HTR-8/SVneo (cell line): ENCODE data around the gene HTR2B.
A peak's percentile ranks its signal among the peaks of the same experiment; 100 is the strongest.
"Not testable (repeated sequence)": the region's sequence is repeated elsewhere in the genome, so short reads cannot be mapped to it uniquely, and the experiment has no call there.

Experiments
- DNase-seq: peaks from one replicate; pipeline ENCODE4 v3.0.0; 2011; ENCODE audit warnings: low spot score, mixed read lengths; ENCODE audit not compliant: insufficient read length
- FAIRE-seq: peaks from 2 replicates; lab custom pipeline; 2011; peaks lifted over from hg19 to GRCh38; lab: Jason Lieb, UNC

HTR2B gene

DNA sequence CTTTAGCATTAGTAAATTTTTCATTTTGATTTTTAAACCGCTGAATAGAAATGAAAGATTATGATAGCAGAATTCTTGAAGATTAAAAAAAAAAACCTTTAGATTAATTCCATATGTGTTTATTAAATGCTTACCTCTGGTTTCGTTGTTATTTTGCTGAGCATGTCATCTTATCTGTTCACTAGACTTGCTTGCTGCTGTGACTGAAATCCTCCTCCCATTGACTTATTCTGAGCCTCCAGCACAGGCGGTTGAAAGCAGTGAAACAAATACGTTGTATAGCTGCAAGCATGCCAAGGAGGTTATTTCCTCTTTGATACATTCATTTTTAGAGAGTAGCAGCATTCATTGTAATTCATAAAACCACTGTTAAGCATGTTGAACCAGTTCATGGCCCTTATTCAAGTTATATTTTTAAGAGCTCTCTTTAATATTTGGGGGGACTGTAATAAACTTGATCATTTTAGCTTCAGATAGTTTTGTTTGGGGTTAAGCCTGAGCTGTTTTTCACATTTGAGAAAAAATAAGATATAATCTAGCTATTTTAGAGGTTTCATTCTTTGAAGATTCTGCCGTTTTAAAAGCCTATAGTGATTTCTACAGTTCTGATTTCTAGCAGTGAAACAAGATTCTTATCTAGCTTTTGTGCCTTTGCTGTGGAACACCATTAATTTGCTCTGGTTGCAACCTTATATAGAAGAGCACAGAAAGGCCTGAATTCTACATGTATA, at the start of gene HTR2B:
HTR2B (minus strand) TSS at position 205 of the 731 bp plus-strand sequence. CDS start 1,278 bp downstream, outside the sequence.
- no peak for FAIRE-seq

DNA sequence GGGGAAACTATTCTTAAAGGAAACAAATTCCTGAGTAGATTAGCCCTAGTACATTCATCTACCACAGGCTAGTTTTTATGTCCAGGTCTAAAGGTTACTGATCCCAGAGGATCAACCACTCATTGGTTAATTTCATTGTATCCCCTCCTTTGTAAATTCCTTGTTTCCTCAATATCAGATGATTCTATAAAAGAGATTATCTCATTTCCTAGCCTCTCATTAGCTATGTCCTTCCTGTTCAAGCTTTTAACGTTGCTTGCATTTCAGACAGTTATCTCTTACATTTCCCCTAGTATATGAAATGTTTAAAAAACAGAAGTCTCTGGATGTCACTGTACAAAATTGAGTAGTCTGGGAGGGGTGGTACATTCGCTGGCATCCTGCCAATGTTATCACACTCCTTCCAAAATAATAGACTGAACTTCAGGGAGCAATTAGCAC, 49.4 kb upstream of the HTR2B start:
- FAIRE-seq, result no peak
- DNase-seq, result no peak

More for the DNA sequence above, at the start of gene HTR2B:
- no peak for DNase-seq

DNA sequence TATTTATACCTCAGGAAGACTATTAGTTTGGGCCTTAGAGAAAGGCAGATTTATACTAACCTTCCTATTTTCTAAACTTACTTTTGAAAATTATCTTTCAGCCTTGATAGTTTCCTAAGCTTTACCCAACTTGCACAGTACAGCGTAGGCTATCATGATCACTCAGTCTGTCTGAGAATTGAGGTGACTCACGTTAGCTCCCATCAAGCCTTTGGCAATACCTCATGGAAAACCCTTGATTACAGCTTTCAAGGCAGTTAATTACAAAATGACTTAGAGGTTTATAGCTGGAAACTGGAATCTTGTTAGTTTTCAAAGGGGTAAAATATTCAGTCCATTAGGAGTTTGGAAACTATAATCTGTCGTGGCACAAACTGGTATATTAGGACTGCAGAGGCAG, 47.2 kb upstream of the HTR2B start:
- FAIRE-seq, result no peak

DNA sequence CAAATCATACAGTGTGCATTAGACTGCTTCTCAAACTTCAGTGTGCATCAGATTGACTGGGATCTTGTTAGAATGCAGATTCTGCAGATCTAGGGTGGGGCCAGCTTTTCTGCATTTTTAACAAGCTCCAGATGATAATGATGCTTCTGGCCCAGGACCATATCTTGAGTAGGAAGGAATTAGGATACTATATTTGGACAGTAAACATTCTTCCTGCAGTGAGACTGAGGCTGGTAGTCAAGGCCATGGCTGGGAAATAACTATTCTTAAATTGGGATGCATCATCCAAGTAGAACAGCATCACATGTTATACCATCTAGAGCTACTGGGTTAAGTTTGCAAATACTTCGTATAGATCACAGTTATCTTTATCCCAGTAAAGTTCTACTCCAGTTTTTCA, 45.2 kb upstream of the HTR2B start:
- FAIRE-seq, result no peak

More for the DNA sequence above, 47.2 kb upstream of the HTR2B start:
- no peak for DNase-seq

DNA sequence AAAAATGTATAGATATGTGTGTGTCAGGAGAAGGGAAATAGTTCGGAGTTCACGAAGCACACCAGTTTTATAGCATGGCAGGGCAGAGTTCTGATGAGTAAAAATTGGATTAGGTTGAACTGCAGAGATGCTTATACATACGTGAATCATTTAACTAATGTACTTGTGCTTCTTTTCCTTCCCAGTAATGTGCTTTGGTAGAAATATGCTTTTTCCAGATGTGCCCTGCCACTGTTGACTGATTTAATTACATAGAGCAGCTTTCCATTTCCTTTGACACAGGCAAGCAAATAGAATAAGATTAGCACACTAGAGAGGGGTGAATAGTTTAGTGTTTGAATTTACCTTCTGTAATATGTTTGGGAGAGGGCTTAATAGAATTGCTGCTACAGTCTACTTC, 44.6 kb upstream of the HTR2B start:
- FAIRE-seq (no peak), DNase-seq (no peak)

More for the DNA sequence above, 45.2 kb upstream of the HTR2B start:
- no peak for DNase-seq

DNA sequence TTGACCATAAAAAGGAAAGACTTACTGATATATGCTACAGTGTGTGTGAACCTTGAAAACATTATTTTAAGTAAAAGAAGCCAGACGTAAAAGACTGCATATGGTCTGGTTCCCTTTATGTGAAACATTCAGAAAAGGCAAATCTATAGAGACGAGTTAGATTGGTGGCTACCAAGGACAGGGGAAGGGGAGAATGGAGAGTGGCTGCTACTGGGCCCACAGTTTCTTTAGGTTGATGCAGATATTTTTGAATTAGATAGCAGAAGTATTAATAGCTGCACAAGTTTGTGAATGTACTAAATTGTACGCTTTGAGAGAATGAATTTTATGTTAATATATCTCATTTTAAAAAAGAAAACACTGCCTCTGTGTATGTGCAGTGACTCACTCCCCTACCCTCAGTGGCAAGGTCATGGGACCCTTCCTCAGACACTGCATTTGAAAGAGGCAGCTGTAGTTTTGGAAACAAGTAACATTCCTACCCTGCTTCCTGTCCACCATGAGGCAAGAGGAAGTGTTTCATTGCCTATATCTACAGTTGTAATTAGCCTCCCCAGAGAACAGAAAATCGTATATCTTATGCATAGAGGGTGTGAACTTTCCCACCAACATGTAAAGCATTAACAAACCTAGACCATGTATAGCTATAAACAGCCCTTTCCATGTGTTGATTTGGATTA, 43.8 kb upstream of the HTR2B start:
- FAIRE-seq (no peak), DNase-seq (no peak)

DNA sequence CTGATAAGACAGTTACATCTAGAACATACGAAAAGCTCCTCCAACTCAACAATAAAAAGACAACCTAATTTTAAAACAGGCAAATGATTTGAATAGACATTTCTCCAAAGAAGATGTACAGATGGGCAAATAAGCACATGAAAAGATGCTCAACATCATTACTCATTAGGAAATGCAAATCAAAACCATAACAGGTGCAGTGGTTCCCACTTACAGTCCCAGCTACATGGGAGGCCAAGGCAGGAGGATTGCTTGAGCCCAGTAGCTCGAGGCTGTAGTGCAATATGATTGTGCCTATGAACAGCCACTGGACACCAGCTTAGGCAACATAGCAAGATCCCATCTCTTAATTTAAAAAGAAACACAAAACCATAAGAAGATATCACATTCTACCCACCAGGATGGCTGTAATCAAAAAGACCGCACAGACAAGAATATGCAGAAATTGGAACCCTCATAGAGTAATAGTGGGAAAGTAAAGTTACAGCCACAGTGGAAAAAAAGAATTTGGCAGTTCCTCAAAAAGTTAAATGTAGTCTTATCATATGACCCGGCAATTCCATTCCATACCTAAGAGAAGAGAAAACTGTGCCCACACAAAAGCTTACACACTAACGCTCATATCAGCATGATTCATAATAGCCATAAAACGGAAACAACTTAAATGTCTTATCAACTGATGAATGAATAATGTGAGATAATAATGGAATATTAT, 43.1 kb upstream of the HTR2B start:
- FAIRE-seq (no peak), DNase-seq (no peak)

DNA sequence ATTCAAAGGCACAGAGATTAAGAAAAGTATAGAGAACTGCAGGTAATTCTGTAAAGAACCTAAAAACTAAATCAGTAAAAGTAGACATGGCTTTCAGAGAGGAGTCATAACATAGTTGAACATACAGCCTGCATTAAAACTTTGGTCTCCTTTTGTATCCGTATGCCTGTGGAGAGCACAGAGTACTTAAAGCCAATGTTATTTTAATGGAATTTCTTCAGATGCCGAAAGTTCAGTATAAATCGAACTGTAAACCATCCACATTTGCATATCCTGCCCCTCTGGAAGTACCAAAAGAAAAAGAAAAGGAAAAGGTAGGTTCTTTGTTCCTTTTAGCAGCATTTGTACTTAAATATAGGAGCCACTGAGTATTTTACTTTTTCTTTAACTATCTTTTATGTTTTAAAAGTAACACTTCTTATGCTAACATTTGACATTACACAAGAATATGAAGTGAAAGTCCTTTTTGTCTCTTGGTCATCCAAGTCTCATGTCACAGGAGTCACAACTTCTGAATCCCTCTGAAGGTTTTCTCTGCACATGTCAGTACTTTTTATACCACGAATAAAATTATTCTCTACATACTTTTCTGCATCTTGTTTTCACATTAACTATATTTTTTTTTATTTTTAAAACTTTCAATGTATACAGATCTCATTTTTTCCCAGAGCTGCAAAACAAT, 38.7 kb upstream of the HTR2B start:
- FAIRE-seq, result no peak
- DNase-seq, result no peak

DNA sequence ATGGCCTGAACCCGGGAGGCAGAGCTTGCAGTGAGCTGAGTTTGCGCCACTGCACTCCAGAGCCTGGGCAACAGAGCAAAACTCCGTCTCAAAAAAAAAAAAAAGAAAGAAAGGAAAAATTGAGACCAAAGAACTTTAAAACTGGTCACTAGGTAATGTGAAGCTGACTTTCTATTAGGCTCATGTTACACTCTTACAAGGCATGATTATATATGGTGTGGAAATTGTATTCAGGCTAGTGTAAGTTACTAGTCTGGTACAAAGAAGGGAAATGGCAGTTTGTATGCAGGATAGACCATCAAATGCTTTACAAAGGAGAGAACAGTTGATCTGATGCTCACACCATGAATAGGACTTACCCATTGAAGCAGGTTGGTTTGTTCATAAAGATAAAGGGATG, 38.2 kb upstream of the HTR2B start:
- FAIRE-seq (no peak), DNase-seq (no peak)

DNA sequence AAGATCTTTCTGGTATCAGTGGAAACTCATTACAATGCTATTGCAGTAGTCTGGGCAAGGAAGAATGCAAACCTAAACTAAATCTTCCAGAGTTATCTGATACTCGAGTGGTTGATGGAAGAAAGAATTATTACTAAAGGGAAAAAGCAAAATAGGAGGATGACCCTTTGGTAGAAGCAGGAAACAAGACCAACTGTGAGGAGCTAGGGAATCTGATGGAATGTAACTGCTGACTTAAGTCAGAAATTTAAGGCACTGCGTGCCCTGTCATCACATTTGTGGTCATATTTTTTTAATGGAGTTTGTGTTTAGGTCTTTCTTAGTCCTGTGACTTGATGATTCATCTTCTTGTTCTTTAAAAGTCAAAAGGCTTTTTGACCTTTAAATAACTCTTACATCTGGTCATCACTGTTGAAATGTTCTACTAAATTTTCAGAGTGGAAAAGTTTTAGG, 37.1 kb upstream of the HTR2B start:
- FAIRE-seq (no peak), DNase-seq (peak; percentile 75)

DNA sequence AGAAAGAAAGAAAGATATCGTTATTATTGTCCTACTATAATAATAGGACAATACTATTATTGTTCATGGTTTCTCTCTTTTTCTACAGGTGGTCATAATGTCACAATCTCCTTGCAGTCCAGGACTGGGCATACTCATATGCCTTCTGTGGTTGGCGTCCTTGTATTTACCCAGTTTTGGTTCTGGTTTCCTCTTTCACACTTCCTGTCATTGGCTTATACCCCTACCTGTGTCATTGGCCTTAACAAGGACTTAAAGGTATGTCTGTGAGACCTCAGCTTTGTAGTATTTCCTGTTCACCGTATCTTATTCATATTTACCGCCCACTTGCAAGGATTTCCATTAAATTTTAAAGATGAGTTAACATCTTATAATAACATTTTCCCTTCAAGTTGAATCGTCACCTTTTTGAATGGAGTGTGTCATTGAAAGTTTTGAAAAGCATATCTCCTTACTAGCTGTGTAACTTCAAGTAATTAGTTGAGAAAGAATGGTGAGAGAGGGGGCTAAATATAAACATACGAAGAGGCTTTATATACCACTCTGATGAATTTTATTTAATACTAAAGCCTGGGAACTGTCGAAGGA, 36.5 kb upstream of the HTR2B start:
- DNase-seq (no peak), FAIRE-seq (no peak)

DNA sequence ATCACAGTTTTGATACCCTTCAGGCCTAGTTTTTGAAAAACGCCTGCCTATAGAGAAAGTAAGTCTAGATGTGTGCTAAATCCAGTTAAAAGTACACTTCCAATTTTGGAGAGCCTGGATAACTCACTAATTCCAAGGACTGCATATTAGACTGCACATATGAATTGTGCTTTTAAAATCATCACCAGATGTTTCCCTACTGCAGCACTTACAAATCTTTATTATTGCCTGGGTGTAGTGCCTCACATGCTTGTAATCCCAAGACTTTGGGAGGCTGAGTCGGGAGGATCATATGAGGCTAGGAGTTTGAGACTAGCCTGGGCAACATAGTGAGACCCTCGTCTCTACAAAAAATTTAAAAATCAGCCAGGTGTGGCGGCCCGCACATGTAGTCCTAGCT, 35.9 kb upstream of the HTR2B start:
- FAIRE-seq (no peak), DNase-seq (no peak)

DNA sequence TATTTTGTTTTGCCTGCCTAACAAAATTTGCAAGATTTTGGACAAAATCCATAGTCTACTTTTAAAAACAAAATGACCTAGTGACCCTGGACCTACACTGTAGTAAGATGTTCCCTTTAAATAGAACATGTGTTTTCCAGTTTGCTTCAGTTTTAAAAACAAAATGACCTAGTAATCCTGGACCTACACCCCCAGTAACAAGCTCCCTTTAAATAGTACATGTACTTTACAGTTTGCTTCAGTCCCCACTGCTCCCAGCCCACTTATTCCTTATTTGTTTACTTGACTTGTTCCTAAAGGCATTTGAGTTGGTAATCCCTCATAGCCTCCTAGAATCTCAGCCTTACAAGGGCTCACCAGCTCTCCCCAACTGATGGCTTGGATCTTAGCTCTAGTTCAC, 34.5 kb upstream of the HTR2B start:
- DNase-seq, result no peak
- FAIRE-seq, result peak; percentile 36

DNA sequence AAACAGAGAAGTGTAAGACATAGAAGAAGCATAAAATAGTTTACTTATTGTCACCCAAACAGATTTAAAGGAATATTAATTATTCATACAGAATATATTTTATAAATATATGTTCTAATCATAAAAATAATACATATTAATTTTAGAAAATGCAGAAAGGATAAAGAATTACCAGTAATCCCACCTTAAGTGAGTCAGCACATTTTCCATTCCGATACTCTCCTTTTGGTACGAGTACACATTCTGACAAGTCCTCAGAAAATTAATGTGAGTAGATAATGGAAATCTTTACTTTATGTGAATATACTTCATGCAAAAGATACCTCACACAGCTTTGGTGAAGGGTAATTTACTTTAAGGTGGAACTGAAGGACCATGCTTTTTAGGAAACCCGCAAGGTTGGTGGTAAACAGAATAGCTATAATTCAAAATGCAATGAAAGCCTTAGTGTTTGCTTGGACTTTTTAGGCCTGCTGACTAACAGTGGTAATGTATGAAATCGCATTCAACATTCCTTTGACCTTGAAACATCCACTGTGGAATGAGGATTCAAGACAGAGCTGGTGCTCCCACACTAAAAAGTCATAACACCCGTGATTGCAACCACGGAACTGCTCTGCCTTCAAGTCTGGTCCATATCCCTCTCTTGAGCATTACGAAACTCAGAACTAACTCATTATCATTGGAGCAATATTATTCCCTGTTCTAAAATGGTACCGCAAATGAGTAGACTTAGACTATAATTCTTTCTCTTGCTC, 28.1 kb upstream of the HTR2B start:
- no peak for FAIRE-seq

DNA sequence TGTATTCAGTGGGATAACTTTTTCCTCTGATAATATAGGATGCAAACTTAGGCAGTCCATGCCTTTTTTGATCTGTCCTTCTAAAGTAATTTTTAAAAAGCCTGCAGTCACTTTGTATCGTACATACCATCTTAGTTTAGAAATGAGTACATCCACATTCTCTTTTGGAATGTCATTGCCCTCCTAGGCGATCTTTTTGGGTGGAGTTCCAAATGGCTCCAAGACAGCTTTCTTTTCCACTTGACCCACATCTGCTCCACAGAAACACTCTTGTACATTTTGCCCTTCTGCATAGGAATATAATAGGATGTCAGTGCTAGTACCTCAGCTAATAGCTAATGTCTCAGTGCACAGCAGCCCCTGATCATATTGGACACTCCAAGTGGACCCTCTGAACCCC, 21.8 kb upstream of the HTR2B start:
- DNase-seq (no peak), FAIRE-seq (no peak)

More for the DNA sequence above, 28.1 kb upstream of the HTR2B start:
- no peak for DNase-seq

DNA sequence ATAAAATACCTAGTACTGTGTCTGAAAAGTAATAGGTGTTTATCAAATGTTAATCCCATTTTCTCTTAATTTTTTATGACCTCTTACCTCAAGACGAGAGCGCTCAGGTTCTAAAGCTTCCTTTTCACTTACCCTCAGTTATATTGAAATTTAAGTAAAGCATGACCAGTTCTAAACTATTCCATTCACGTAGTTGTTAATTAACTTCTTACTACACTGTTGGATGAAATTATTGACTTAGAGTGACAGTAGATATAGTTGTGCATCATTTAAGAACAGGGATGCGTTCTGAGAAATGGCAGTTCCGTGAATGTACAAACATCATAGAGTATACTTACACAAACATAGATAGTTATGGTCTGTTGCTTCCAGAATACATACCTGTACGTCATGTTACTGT, 20.1 kb upstream of the HTR2B start:
- DNase-seq, result no peak
- no peak for FAIRE-seq

DNA sequence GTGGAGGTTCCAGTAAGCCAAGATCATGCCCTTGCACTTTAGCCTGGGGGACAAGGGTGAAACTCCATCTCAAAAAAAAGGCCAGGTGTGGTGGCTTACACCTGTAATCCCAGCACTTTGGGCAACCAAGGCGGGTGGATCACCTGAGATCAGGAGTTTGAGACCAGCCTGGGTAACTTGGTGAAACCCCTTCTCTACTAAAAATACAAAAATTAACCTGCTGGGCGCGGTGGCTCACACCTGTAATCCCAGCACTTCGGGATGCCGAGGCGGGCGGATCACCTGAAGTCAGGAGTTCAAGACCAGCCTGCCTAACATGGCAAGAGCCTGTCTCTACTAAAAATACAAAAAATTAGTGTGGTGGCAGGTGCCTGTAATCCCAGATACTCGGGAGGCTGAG, 16.0 kb upstream of the HTR2B start:
- not testable (repeated sequence) for FAIRE-seq, DNase-seq

DNA sequence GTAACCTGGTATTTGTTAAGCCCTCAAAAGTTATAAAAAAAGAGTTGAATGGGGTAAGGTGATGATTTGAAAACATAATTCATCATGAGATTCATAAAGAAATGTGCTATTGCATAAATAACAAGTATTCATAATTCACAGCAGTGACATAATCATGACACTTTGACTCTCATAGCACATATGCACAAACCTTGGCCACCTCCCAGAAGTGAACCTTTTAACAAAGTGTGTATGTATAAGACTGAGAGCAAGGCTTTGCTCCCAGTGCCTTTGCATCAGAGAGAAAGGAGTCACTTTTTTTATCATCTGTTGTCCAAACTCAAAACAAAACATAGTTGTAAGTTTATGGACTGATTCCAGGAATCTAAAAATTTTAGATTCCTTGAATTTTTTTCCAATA, 15.0 kb upstream of the HTR2B start:
- DNase-seq, result no peak
- no peak for FAIRE-seq

DNA sequence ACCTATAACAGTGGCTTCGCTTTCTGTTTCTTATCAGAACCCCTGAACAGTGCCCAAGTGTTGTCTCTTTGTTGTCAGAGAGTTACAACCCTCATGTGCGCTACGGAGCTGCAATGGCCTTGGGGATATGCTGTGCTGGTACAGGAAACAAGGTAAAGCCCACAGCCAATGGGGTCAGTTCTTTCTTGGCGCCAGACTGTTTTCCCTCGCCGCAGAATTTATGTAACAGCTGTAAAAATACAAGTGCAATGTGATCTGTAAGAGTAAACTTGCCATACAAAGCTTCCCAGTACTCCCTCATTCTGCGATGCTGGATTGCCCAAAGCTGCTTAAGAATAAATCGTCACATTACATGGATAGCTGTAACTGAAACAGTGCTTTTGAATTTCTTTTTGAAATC, 13.9 kb upstream of the HTR2B start:
- no peak for DNase-seq
- FAIRE-seq, result no peak
